Kidney epithelial cell (primary cell): Measurements from ENCODE around the gene CHD5. TPM values are rescaled to one million over a fixed set of nuclear protein-coding genes. Genes with fewer than 3 reads are reported as not detected.

Experiments used
- DNase-seq: peaks from one replicate; pipeline ENCODE4 v3.0.0-alpha.2; 2010; ENCODE audit warnings: low read depth
- H3K27me3 ChIP-seq: 2 replicates; pipeline ENCODE4 v1.6.0; 2011; ENCODE audit warnings: low read length; ENCODE audit not compliant: control insufficient read depth, insufficient read depth
- H3K36me3 ChIP-seq: 2 replicates; pipeline ENCODE4 v1.5.1; 2011; ENCODE audit warnings: low read length; ENCODE audit not compliant: control insufficient read depth, insufficient read depth
- H3K4me3 ChIP-seq: 2 replicates; pipeline ENCODE4 v1.5.1; 2011; ENCODE audit warnings: low read depth, mild to moderate bottlenecking, control low read depth, low read length
- CTCF ChIP-seq: IDR thresholded peaks from 2 replicates; pipeline ENCODE4 v1.5.1; 2011; ENCODE audit warnings: mild to moderate bottlenecking, moderate library complexity, low read length, control low read depth, inconsistent platforms; ENCODE audit not compliant: insufficient read depth, poor library complexity, severe bottlenecking
- total RNA-seq: library from RNA; depleted of rRNA; stranded (reverse); fragments of >200 nt; gene quantifications from 2 replicates; pipeline ENCODE4 v1.2.3, GENCODE V29; 2015

Gene CHD5
- total RNA-seq, 1 donor from 2014 or later: 0.08 TPM

GRCh38 chr1:6126028-6126427, 54.1 kb downstream of the CHD5 start:
- Histone ChIP-seq H3K36me3 (no peaks in the 10 kb centered on the region), H3K4me3 (no peak overlapping the region), H3K27me3 (peaks cover 5% of the 10 kb centered on the region)
- TF ChIP-seq CTCF: no peak
- no peak for DNase-seq

GRCh38 chr1:6125366-6125765, 54.8 kb downstream of the CHD5 start:
- TF ChIP-seq CTCF: no peak
- no peak overlapping the region for H3K4me3 ChIP-seq

GRCh38 chr1:6124746-6125365, 55.3 kb downstream of the CHD5 start:
- TF ChIP-seq CTCF: no peak
- Histone ChIP-seq H3K27me3 (peaks cover 5% of the 10 kb centered on the region), H3K4me3 (no peak overlapping the region), H3K36me3 (no peaks in the 10 kb centered on the region)
- no peak for DNase-seq

More at GRCh38 chr1:6125366-6125765, 54.8 kb downstream of the CHD5 start:
- Histone ChIP-seq H3K27me3 (peaks cover 5% of the 10 kb centered on the region), H3K36me3 (no peaks in the 10 kb centered on the region)
- DNase-seq: no peak

GRCh38 chr1:6124341-6124740, 55.8 kb downstream of the CHD5 start:
- peaks cover 5% of the 10 kb centered on the region for H3K27me3 ChIP-seq
- TF ChIP-seq CTCF: no peak

GRCh38 chr1:6123816-6124215, 56.3 kb downstream of the CHD5 start:
- peaks cover 5% of the 10 kb centered on the region for H3K27me3 ChIP-seq
- DNase-seq: no peak
- H3K4me3 ChIP-seq: no peak overlapping the region
- H3K36me3 ChIP-seq: no peaks in the 10 kb centered on the region
- no peak for TF ChIP-seq CTCF

More at GRCh38 chr1:6124341-6124740, 55.8 kb downstream of the CHD5 start:
- no peak for DNase-seq
- Histone ChIP-seq H3K36me3 (no peaks in the 10 kb centered on the region), H3K4me3 (no peak overlapping the region)

- peaks cover 3% of the 10 kb centered on the region for H3K27me3 ChIP-seq
- no peak for DNase-seq
- H3K36me3 ChIP-seq: no peaks in the 10 kb centered on the region
- no peak for TF ChIP-seq CTCF
- no peak overlapping the region for H3K4me3 ChIP-seq
These were observed 57.0 kb downstream of the CHD5 start for GRCh38 chr1:6123083-6123482.
